Nephron (organoid): ENCODE results near the gene SMARCB1.

Source experiments
- H3K27ac Mint-ChIP-seq, 3 experiments: 2 replicates each; pipeline ENCODE4 v1.8.0; 2020; ENCODE audit warnings: mixed read lengths in 3 of 3, mild to moderate bottlenecking in 2 of 3, moderate library complexity in 1 of 3
- H3K27me3 Mint-ChIP-seq: 2 replicates; pipeline ENCODE4 v1.8.0; 2021; ENCODE audit warnings: low read depth, mild to moderate bottlenecking, moderate library complexity, mixed read lengths
- H3K36me3 Mint-ChIP-seq: 2 replicates; pipeline ENCODE4 v1.8.0; 2020; ENCODE audit warnings: low read depth, mixed read lengths
- H3K4me1 Mint-ChIP-seq: 2 replicates; pipeline ENCODE4 v1.8.0; 2020; ENCODE audit warnings: mixed read lengths
- H3K4me3 Mint-ChIP-seq, 3 experiments: 2 replicates each; pipeline ENCODE4 v1.8.0; 2020; ENCODE audit warnings: mild to moderate bottlenecking in 3 of 3, mixed read lengths in 3 of 3, moderate library complexity in 2 of 3
- H3K9me3 Mint-ChIP-seq: 2 replicates; pipeline ENCODE4 v1.8.0; 2020; ENCODE audit warnings: mixed read lengths
- CTCF ChIP-seq, 3 experiments: fragments of 200-600 bp; sonication (generic); IDR thresholded peaks; one replicate each; pipeline ENCODE4 v1.5.0; 2021; ENCODE audit warnings: antibody characterized with exemption in 3 of 3; ENCODE audit not compliant: unreplicated experiment in 3 of 3

Gene SMARCB1

GRCh38 chr22:23845265-23846080 lies 58.7 kb downstream of the SMARCB1 start:
- Mint-ChIP-seq H3K4me1 (peaks cover 67% of the 10 kb centered on the region), H3K36me3 (no peaks in the 10 kb centered on the region), H3K27me3 (no peaks in the 10 kb centered on the region), H3K4me3 (peak overlapping the region in 1 of 3 experiments; percentile 41), H3K9me3 (no peaks in the 10 kb centered on the region), H3K27ac (peak overlapping the region; percentile 92 to 97 (median 96))
- no peak for TF ChIP-seq CTCF (IDR thresholded peaks at IDR 0.05; ENCODE audit: unreplicated experiment in 3 of 3)

GRCh38 chr22:23846081-23846469 lies 59.3 kb downstream of the SMARCB1 start:
- TF ChIP-seq CTCF (IDR thresholded peaks at IDR 0.05; ENCODE audit: unreplicated experiment in 3 of 3) = no peak
- H3K9me3 Mint-ChIP-seq = no peaks in the 10 kb centered on the region
- H3K27ac Mint-ChIP-seq = peak overlapping the region; percentile 92 to 97 (median 96)
- H3K36me3 Mint-ChIP-seq = no peaks in the 10 kb centered on the region
- H3K4me3 Mint-ChIP-seq = peak overlapping the region in 1 of 3 experiments; percentile 41
- H3K4me1 Mint-ChIP-seq = peaks cover 62% of the 10 kb centered on the region
- no peaks in the 10 kb centered on the region for H3K27me3 Mint-ChIP-seq

- Mint-ChIP-seq H3K9me3 (no peaks in the 10 kb centered on the region), H3K27ac (peak overlapping the region in 1 of 3 experiments; percentile 42), H3K27me3 (no peaks in the 10 kb centered on the region), H3K4me1 (peaks cover 50% of the 10 kb centered on the region), H3K36me3 (no peaks in the 10 kb centered on the region), H3K4me3 (no peak overlapping the region)
- TF ChIP-seq CTCF (IDR thresholded peaks at IDR 0.05; ENCODE audit: unreplicated experiment in 3 of 3) = no peak
Observed at GRCh38 chr22:23847310-23847920, 60.6 kb downstream of the SMARCB1 start.

GRCh38 chr22:23847991-23848864 lies 61.5 kb downstream of the SMARCB1 start:
- H3K9me3 Mint-ChIP-seq = no peaks in the 10 kb centered on the region
- H3K27me3 Mint-ChIP-seq = no peaks in the 10 kb centered on the region
- H3K4me1 Mint-ChIP-seq = peaks cover 43% of the 10 kb centered on the region
- H3K36me3 Mint-ChIP-seq = no peaks in the 10 kb centered on the region
- peak overlapping the region in 1 of 3 experiments; percentile 41 for H3K4me3 Mint-ChIP-seq
- no peak for TF ChIP-seq CTCF (IDR thresholded peaks at IDR 0.05; ENCODE audit: unreplicated experiment in 3 of 3)
- peak overlapping the region; percentile 33 to 57 (median 42) for H3K27ac Mint-ChIP-seq

- no peaks in the 10 kb centered on the region for H3K27me3 Mint-ChIP-seq
- no peaks in the 10 kb centered on the region for H3K36me3 Mint-ChIP-seq
- TF ChIP-seq CTCF (IDR thresholded peaks at IDR 0.05; ENCODE audit: unreplicated experiment in 3 of 3) = peak; percentile 95 to 99 (median 97)
- H3K4me3 Mint-ChIP-seq = no peak overlapping the region
- H3K4me1 Mint-ChIP-seq = peaks cover 38% of the 10 kb centered on the region
- no peak overlapping the region for H3K27ac Mint-ChIP-seq
- H3K9me3 Mint-ChIP-seq = no peaks in the 10 kb centered on the region
Observed at GRCh38 chr22:23849009-23850006, 62.5 kb downstream of the SMARCB1 start.
